NT2/D1 (cell line): Measurements from ENCODE around the gene ATXN1.

Source experiments
- DNase-seq: peaks from one replicate; pipeline ENCODE4 v3.0.0-alpha.2; 2011; ENCODE audit warnings: low read depth, low spot score
- H3K27me3 ChIP-seq: 2 replicates; pipeline ENCODE4 v1.6.0; 2011; ENCODE audit warnings: mild to moderate bottlenecking; ENCODE audit not compliant: insufficient read length, insufficient read depth
- H3K36me3 ChIP-seq: 2 replicates; pipeline ENCODE4 v1.6.1; 2011; ENCODE audit warnings: mild to moderate bottlenecking, low read length, mixed read lengths; ENCODE audit not compliant: insufficient read depth, insufficient read length
- H3K4me1 ChIP-seq: 2 replicates; pipeline ENCODE4 v1.5.1; 2011; ENCODE audit not compliant: insufficient read depth, insufficient read length
- H3K4me3 ChIP-seq: 2 replicates; pipeline ENCODE4 v1.5.1; 2011; ENCODE audit warnings: low read depth; ENCODE audit not compliant: insufficient read length
- H3K9ac ChIP-seq: 2 replicates; pipeline ENCODE4 v1.6.0; 2011; ENCODE audit warnings: low read depth; ENCODE audit not compliant: insufficient read length
- H3K9me3 ChIP-seq: 2 replicates; pipeline ENCODE4 v1.5.1; 2011; ENCODE audit warnings: mild to moderate bottlenecking, low read length; ENCODE audit not compliant: insufficient read depth
- SUZ12 ChIP-seq: IDR thresholded peaks from 2 replicates; pipeline ENCODE4 v1.6.1; 2011; ENCODE audit not compliant: insufficient read length, insufficient read depth; ENCODE audit errors: extremely low read depth
- YY1 ChIP-seq: IDR thresholded peaks from 2 replicates; pipeline ENCODE4 v1.6.1; 2011; ENCODE audit not compliant: insufficient read length, insufficient read depth
- ZNF274 ChIP-seq: IDR thresholded peaks from 2 replicates; pipeline ENCODE4 v1.6.1; 2011; ENCODE audit warnings: mild to moderate bottlenecking, low read depth, low read length

The ATXN1 gene

DNA sequence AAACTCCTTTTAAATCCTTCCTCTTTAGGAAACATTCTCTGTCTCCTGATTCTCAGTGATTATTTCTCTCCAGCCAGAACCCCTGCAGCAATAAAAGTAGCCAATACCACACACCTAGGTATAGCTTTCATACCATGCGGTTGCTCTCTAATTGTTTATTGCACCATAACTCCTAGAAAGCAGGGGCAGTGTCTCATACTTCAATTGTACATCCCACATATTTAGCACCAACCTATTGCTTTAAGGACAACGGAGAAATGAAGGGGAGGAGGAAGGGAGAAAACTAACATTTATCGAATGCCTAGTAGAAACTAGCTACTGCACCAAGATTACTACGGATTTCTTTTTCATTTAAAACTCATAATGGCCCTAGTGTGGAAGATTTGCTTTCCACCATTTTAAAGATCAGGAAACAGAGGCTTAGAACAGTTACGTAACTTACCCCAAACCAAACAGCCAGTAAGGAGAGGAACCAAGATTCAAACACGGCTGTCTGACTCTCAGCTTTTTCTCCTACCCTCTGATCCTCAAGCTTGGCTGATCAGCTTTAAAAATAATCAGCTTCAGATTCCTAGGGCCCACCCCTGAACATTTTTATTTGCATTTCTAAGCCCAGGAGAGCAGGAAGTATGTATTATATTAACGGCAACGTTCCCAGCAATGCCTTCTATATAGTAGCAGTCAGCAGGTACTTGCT is 43.4 kb upstream of the ATXN1 start:
- peaks cover 5% of the 10 kb centered on the region; the same call in 1 of the 2 replicates for H3K9me3 ChIP-seq
- H3K4me3 ChIP-seq, result no peak overlapping the region
- no peak for DNase-seq
- H3K9ac ChIP-seq, result no peak overlapping the region
- peaks cover 3% of the 10 kb centered on the region for H3K4me1 ChIP-seq
- H3K27me3 ChIP-seq, result no peaks in the 10 kb centered on the region
- H3K36me3 ChIP-seq, result no peaks in the 10 kb centered on the region
- TF ChIP-seq YY1 (no peak), ZNF274 (no peak), SUZ12 (no peak)

DNA sequence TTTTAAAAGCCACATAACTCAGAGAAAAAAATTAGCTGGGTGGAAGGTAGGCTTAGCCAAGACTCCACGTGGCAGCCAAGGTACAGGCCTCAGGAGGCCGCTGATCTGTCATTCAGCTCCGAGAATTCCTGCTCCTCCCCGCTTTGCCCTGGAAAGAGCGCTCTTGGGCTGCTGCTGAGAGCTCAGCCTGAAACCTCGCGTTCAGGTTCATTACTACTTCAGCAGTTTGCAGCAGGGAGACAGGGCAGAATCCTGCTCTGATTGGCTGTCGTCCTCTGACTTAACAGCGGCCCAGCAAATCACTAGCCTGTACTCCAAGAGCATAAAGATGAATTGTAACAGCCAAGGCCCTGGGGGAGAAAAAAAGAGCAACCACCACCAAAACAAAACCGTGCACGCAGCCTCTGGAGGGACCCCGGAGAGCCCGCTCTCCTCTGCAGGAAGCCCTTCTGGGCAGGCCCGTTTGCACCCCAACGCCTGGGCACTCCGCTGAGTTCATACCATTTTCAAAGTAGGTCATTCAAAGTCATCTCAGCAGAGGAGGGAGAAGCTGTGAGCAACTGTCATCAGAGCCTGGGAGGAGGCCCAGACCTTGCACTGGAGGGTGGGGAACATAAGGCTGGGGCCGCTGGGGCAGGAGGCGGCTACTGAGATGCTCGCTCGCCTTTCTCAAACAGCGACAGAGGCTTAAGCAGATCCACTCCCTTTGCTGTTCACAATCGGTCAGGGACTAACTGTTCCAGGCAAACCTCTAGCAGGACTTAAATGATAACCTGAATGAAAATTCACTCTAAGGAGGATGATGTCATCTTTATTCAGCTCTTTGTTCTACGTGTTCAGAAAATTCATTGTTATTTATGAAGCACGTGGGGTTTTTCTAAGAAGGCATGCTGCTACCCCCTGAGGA is 42.3 kb upstream of the ATXN1 start:
- H3K4me1 ChIP-seq, result peaks cover 3% of the 10 kb centered on the region
- TF ChIP-seq ZNF274 (no peak), YY1 (no peak), SUZ12 (no peak)
- H3K4me3 ChIP-seq, result no peak overlapping the region
- no peak for DNase-seq
- no peaks in the 10 kb centered on the region for H3K36me3 ChIP-seq
- H3K9ac ChIP-seq, result no peak overlapping the region
- H3K9me3 ChIP-seq, result peaks cover under 1% of the 10 kb centered on the region; the same call in 1 of the 2 replicates
- no peaks in the 10 kb centered on the region for H3K27me3 ChIP-seq

DNA sequence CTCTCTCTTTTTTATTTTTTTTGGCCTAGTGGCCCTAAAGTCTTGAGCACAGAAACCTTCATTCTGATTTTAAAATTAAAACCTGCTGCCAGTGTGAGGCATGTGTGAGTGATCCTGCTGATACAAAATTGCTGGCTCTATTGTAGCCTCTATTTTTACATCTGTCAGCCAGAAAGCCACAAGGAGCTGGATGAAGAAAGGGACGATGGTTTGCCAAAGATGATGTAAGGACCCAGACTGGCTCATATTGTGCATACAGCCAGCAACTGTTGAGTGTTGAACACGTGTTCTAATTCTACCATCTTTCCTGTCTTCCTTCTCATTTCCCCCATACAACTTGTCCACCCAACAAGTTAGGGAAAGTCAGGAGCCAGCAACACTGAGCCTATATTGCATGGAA is 40.8 kb upstream of the ATXN1 start:
- no peak for DNase-seq
- Histone ChIP-seq H3K4me3 (no peak overlapping the region), H3K4me1 (peaks cover 3% of the 10 kb centered on the region), H3K9ac (no peak overlapping the region), H3K9me3 (no peaks in the 10 kb centered on the region), H3K27me3 (no peaks in the 10 kb centered on the region), H3K36me3 (no peaks in the 10 kb centered on the region)
- TF ChIP-seq SUZ12 (no peak), YY1 (no peak), ZNF274 (no peak)

DNA sequence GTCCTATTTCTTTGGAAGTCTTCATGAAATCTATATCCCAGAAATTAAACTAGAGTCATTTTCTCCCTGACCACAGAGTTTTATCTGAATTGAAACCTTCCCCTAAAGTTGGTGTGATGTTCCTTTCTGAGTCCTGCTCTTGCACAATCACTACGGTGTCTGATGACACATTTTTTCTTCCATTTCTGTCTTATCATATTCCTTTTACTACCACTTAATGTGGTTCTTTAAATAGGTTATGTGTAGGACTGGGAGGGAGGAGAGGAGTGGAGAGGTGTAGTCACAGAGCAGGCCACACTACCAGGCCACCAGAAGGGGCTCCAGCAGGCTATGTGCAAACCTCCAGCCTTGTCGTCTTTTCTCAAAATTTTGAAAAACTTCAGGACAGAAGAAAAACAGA is 39.7 kb upstream of the ATXN1 start:
- DNase-seq, result no peak
- TF ChIP-seq ZNF274 (no peak), SUZ12 (no peak), YY1 (no peak)

DNA sequence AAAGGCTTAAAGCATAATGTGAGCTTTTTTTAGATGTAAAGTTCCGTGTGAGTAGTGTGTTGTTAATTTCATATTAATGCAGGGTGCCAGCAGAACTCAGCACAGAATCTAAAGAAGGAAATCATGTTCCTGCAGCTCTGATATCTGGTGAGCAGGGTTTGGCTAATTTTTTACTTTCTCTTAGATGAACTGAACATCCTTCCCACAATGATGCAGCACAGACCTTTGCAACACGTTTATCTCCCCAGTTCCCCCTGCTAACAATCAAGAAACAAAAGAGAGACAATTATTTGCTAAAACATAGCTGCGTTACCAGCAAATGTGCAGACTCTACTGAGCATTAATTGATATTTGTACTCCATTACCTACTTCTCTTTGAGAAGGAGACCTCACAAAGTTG is 39.1 kb upstream of the ATXN1 start:
- Histone ChIP-seq H3K9ac (no peak overlapping the region), H3K4me3 (no peak overlapping the region)

More for the DNA sequence above, 39.7 kb upstream of the ATXN1 start:
- H3K4me3 ChIP-seq, result no peak overlapping the region
- H3K4me1 ChIP-seq, result peaks cover 3% of the 10 kb centered on the region
- H3K27me3 ChIP-seq, result no peaks in the 10 kb centered on the region
- no peak overlapping the region for H3K9ac ChIP-seq
- H3K36me3 ChIP-seq, result no peaks in the 10 kb centered on the region
- no peaks in the 10 kb centered on the region for H3K9me3 ChIP-seq

DNA sequence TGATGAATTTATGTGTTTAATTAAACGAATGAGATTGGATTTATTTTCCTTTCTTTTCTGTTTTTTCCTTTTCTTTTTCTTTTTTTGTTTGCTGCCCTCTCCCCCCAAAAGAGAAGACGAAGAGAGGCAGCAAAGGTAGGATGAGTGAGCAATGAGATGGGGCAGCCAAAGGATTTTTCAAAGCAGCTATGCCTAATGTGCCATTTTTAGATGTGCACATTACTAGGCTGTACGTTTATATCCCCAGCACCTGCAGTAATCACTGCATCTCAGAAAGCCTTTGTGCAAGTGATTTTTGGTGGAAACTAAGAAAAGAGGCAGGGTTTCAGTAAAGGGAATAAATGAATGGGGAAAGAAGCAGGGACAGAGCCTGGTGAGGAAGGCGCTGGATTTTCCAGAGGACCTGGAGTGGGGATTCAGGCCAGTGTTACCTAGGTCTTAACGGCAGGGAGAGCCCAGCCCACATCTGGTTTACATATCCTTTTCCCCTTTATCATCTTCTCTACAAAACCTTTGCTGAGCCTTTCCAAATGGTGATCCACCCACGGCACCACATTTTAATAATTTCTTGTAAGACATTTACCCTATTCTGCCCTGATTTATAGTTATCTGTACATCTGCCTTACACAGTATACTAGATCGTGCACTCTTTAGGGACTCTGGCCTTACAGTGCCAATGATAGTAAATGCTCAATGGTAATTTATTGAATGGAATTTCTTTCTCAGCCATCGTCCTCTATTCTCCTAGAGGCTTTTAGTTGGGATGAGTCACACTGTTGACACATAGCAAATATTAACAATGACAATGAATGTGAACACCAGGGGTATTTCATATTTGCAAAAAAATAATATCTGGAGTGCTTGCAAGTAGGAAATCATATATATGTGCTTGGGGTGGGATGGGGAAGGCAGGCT is 38.3 kb upstream of the ATXN1 start:
- no peak for DNase-seq
- Histone ChIP-seq H3K9ac (no peak overlapping the region), H3K27me3 (no peaks in the 10 kb centered on the region), H3K4me1 (peaks cover 3% of the 10 kb centered on the region), H3K4me3 (no peak overlapping the region), H3K36me3 (no peaks in the 10 kb centered on the region), H3K9me3 (no peaks in the 10 kb centered on the region)
- no peak for TF ChIP-seq YY1
- no peak for TF ChIP-seq SUZ12
- no peak for TF ChIP-seq ZNF274

More for the DNA sequence above, 39.1 kb upstream of the ATXN1 start:
- peaks cover 3% of the 10 kb centered on the region for H3K4me1 ChIP-seq
- H3K9me3 ChIP-seq, result no peaks in the 10 kb centered on the region
- no peak for DNase-seq
- H3K27me3 ChIP-seq, result no peaks in the 10 kb centered on the region
- H3K36me3 ChIP-seq, result no peaks in the 10 kb centered on the region
- TF ChIP-seq YY1, result no peak
- TF ChIP-seq SUZ12, result no peak
- no peak for TF ChIP-seq ZNF274
